Adrenal gland (tissue), 5 donors: Measurements from ENCODE around the gene PAM16.

Source experiments
- POLR2A ChIP-seq, 2 donors: fragments of 450-650 bp; IDR thresholded peaks; one replicate each; pipeline ENCODE4 v1.6.1; 2017; ENCODE audit warnings: antibody characterized with exemption in 2 of 2, mild to moderate bottlenecking in 2 of 2, moderate library complexity in 1 of 2
- TF ChIP-seq, protein P1 (sequence below), 6 experiments: fragments of 450-650 bp in 4 of 6; fragments of 200-600 bp in 2 of 6; sonication (generic) in 1 of 6; IDR thresholded peaks; 1 replicate in 5 of 6; 2 replicates in 1 of 6; pipeline versions ENCODE4 v1.5.1 to v1.8.0; 2016 to 2021; ENCODE audit warnings: antibody characterized with exemption in 6 of 6, mild to moderate bottlenecking in 2 of 6, moderate library complexity in 1 of 6
- donor health status: DM: no; HTN: no; CAD: no.

DNA sequence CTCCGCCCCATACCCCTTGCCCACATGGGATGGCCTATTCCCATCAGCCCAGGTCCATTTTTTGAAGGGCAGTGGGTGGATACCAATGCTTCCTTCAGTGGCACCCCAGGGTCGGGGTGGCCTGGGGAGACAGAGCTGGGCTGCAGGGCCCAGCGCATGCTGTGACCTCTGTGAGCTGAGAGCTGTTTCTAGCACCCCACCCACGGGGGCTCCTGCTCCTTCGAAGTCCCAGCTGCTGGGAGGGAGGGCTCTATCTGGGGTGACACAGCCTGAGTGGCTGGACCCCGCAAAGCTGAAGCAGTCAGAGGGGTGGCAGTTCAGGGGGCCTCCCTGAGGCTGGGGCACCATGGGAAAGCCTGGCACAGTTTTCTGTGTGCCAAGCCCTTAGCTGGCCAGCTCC lies 10.7 kb downstream of the PAM16 start:
- TF ChIP-seq, protein P1, sequence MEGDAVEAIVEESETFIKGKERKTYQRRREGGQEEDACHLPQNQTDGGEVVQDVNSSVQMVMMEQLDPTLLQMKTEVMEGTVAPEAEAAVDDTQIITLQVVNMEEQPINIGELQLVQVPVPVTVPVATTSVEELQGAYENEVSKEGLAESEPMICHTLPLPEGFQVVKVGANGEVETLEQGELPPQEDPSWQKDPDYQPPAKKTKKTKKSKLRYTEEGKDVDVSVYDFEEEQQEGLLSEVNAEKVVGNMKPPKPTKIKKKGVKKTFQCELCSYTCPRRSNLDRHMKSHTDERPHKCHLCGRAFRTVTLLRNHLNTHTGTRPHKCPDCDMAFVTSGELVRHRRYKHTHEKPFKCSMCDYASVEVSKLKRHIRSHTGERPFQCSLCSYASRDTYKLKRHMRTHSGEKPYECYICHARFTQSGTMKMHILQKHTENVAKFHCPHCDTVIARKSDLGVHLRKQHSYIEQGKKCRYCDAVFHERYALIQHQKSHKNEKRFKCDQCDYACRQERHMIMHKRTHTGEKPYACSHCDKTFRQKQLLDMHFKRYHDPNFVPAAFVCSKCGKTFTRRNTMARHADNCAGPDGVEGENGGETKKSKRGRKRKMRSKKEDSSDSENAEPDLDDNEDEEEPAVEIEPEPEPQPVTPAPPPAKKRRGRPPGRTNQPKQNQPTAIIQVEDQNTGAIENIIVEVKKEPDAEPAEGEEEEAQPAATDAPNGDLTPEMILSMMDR (IDR thresholded peaks at IDR 0.05) = no peak
- no peak for TF ChIP-seq POLR2A (IDR thresholded peaks at IDR 0.05)
